ENCODE measurements around the gene MAP7.
"Not testable (repeated sequence)": the region's sequence is repeated elsewhere in the genome, so short reads cannot be mapped to it uniquely, and the experiment has no call there.

GRCh38 chr6:136496449-136496848, 53.8 kb downstream of the MAP7 start:
- TF ChIP-seq RAD21 (conservative IDR thresholded peaks at IDR 0.05); CTCF (IDR thresholded peaks at IDR 0.05; ENCODE audit: poor library complexity, severe bottlenecking); EP300 (conservative IDR thresholded peaks at IDR 0.05; ENCODE audit: poor library complexity, severe bottlenecking); EZH2 (IDR thresholded peaks at IDR 0.05; ENCODE audit: borderline replicate concordance, insufficient read depth, low read length, poor library complexity, severe bottlenecking); TAF1 (IDR thresholded peaks at IDR 0.05; ENCODE audit: low read depth); POLR2AphosphoS5 (IDR thresholded peaks at IDR 0.05); REST (IDR thresholded peaks at IDR 0.05; ENCODE audit: borderline replicate concordance): not testable (repeated sequence)

Data from neural cell (in vitro differentiated cells).